Measurements from ENCODE around the gene MYL5.

- TF ChIP-seq CTCF (IDR thresholded peaks at IDR 0.05; ENCODE audit: insufficient read depth, low read depth, low read length), result no peak
- no peak for TF ChIP-seq EZH2 (IDR thresholded peaks at IDR 0.05; ENCODE audit: insufficient read depth, low read length)
Measured at GRCh38 chr4:687971-688853, 13.9 kb downstream of the MYL5 start.
